ENCODE results near the gene ISLR2.

DNA sequence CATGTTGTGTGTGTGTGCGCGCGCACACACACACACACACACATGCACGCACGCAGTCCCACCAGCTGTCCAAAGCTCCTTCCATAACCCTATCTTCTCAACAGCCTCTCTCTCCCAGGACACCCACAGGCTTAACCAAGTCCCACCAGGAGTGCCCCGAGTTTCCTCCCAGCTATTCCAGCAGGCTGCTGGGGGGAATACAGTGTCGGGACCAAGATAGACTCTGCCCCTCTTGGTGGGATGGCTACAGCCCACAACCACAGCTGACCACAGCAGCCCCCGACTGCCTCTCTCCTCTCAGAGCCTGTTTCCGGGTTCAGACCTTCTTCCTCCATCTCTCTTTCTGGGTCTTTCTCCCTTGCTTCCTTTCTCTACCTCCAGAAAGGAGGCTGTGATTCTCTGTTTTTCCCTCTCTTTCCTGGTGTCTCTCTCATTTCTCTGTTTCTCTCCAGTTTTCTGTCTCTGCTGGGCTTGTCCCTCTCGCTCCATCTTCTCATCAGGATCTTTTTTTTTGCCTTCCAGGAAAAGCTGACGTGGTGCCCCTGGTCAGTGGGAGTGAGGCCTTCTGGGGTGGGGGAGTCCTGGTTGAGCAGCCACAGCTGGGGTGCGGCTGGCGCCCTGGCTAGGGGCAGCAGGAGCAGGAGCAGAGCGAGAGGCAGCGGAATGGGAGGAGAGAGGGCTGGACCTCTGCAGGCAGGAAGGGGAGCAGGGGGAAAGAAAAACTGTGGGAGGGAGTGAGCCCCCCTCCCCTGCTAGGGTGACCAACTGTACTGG lies 39.9 kb downstream of the ISLR2 start:
- TF ChIP-seq CTCF (IDR thresholded peaks at IDR 0.05; ENCODE audit: low read length) (no peak), EZH2 (IDR thresholded peaks at IDR 0.05; ENCODE audit: borderline replicate concordance, low read length) (no peak)

Data from OCI-LY1 (cell line).